Measurements from ENCODE around the gene CRADD. TPM values are rescaled to one million over a fixed set of nuclear protein-coding genes. Genes with fewer than 3 reads are reported as not detected.

The CRADD gene
- polyA plus RNA-seq, 4 donors: 19.0 to 49.4 (median 27.1) TPM

- H3K4me1 ChIP-seq (ENCODE audit: control insufficient read depth in 3 of 3, insufficient read depth in 2 of 3, low read depth in 1 of 3, low read length in 2 of 3): no peaks in the 10 kb centered on the region
- 78 to 80% (median 80%) methylated on average over 7 of the region's 7 CpGs for WGBS, 3 donors
- H3K9me3 ChIP-seq (ENCODE audit: control insufficient read depth in 2 of 2, insufficient read depth in 1 of 2, low read depth in 1 of 2, low read length in 1 of 2): peaks cover 0 to 31% of the 10 kb centered on the region in 2 donors
- no peak overlapping the region for H3K4me3 ChIP-seq (ENCODE audit: low read depth in 1 of 3, low read length in 3 of 3)
- H3K27me3 ChIP-seq (ENCODE audit: control insufficient read depth in 3 of 3, insufficient read depth in 3 of 3, low read length in 3 of 3): no peaks in the 10 kb centered on the region
- H3K36me3 ChIP-seq (ENCODE audit: control insufficient read depth in 3 of 3, insufficient read depth in 2 of 3, low read depth in 1 of 3, low read length in 3 of 3): no peaks in the 10 kb centered on the region
- no peak for FAIRE-seq
- H3K27ac ChIP-seq (ENCODE audit: low read depth in 1 of 3, low read length in 2 of 3): no peak overlapping the region
- DNase-seq: no peak
Measured at GRCh38 chr12:93939641-93940325, 262.6 kb downstream of the CRADD start.

GRCh38 chr12:93943780-93944179 is 266.6 kb downstream of the CRADD start:
- Histone ChIP-seq H3K27ac (ENCODE audit: low read depth in 1 of 3, low read length in 2 of 3) (no peak overlapping the region), H3K9me3 (ENCODE audit: control insufficient read depth in 2 of 2, insufficient read depth in 1 of 2, low read depth in 1 of 2, low read length in 1 of 2) (no peaks in the 10 kb centered on the region), H3K27me3 (ENCODE audit: control insufficient read depth in 3 of 3, insufficient read depth in 3 of 3, low read length in 3 of 3) (no peaks in the 10 kb centered on the region), H3K36me3 (ENCODE audit: control insufficient read depth in 3 of 3, insufficient read depth in 2 of 3, low read depth in 1 of 3, low read length in 3 of 3) (no peaks in the 10 kb centered on the region), H3K4me1 (ENCODE audit: control insufficient read depth in 3 of 3, insufficient read depth in 2 of 3, low read depth in 1 of 3, low read length in 2 of 3) (no peaks in the 10 kb centered on the region), H3K4me3 (ENCODE audit: low read depth in 1 of 3, low read length in 3 of 3) (no peak overlapping the region)
- DNase-seq: peak in 1 of 2 donors; percentile 14
- FAIRE-seq: no peak
- WGBS, 3 donors: 59 to 80% (median 69%) methylated on average over 2 of the region's 2 CpGs

GRCh38 chr12:93944201-93944600 is 267.0 kb downstream of the CRADD start:
- FAIRE-seq (no peak), DNase-seq (no peak)
- 74 to 96% (median 77%) methylated on average over 8 of the region's 8 CpGs for WGBS, 3 donors
- no peaks in the 10 kb centered on the region for H3K36me3 ChIP-seq (ENCODE audit: control insufficient read depth in 3 of 3, insufficient read depth in 2 of 3, low read depth in 1 of 3, low read length in 3 of 3)
- H3K4me1 ChIP-seq (ENCODE audit: control insufficient read depth in 3 of 3, insufficient read depth in 2 of 3, low read depth in 1 of 3, low read length in 2 of 3): no peaks in the 10 kb centered on the region
- H3K27ac ChIP-seq (ENCODE audit: low read depth in 1 of 3, low read length in 2 of 3): no peak overlapping the region
- H3K27me3 ChIP-seq (ENCODE audit: control insufficient read depth in 3 of 3, insufficient read depth in 3 of 3, low read length in 3 of 3): no peaks in the 10 kb centered on the region
- no peaks in the 10 kb centered on the region for H3K9me3 ChIP-seq (ENCODE audit: control insufficient read depth in 2 of 2, insufficient read depth in 1 of 2, low read depth in 1 of 2, low read length in 1 of 2)
- no peak overlapping the region for H3K4me3 ChIP-seq (ENCODE audit: low read depth in 1 of 3, low read length in 3 of 3)

Other genes with a start within 250 kb of the CRADD start
- gene UBE2N, start 235.4 kb upstream of the CRADD start, polyA plus RNA-seq: 10 to 100 TPM; 47.0 to 87.8 (median 59.9) TPM
- gene MRPL42, start 209.9 kb upstream of the CRADD start, polyA plus RNA-seq: 10 to 100 TPM; 41.3 to 64.7 (median 47.9) TPM
- 10 to 100 TPM; 10.8 to 31.8 (median 13.2) TPM for gene SOCS2, start 104.7 kb upstream of the CRADD start, polyA plus RNA-seq

Measured in small intestine (tissue), 7 donors.